ENCODE measurements around the gene KRTAP10-9.
"Not testable (repeated sequence)": the region's sequence is repeated elsewhere in the genome, so short reads cannot be mapped to it uniquely, and the experiment has no call there.

The KRTAP10-9 gene

DNA sequence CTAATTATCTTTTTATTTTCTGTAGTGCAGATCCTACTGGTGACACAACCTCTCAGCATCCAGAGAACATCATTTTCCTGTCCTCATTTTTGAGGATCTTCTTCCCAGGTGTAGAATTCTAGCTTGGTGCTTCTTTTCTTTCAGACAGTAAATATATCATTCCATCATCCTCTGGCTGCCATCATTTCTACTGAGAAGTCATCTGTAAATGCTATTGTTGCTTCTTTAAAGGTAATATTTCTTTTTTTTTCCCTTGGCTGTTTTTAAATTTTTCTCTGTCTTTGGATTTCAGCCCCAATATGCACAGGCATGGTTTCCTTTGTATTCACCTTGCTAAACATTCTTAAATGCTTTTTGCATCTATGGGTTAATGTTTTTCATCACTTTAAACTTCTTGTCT is 3.3 kb upstream of the KRTAP10-9 start:
- no peaks in the 10 kb centered on the region for H3K27me3 ChIP-seq (ENCODE audit: control insufficient read depth in 1 of 2, insufficient read depth in 1 of 2, low read length in 2 of 2)
- H3K4me2 ChIP-seq (ENCODE audit: low read length, poor library complexity, severe bottlenecking), result no peak overlapping the region
- H3K36me3 ChIP-seq (ENCODE audit: control insufficient read depth in 1 of 2, insufficient read depth in 2 of 2, low read depth in 1 of 2, low read length in 2 of 2), result no peaks in the 10 kb centered on the region
- H4K8ac ChIP-seq (ENCODE audit: low read length), result no peak overlapping the region
- H3K27ac ChIP-seq (ENCODE audit: low read length, poor library complexity, severe bottlenecking), result no peak overlapping the region
- no peaks in the 10 kb centered on the region for H3K79me1 ChIP-seq (replicated peaks; ENCODE audit: low read length, poor library complexity, severe bottlenecking)
- H3K23ac ChIP-seq (ENCODE audit: low read length in 2 of 2), result no peak overlapping the region
- H2AK5ac ChIP-seq (ENCODE audit: low read length, severe bottlenecking), result no peak overlapping the region
- peaks cover 56% of the 10 kb centered on the region for H3K9me3 ChIP-seq (ENCODE audit: control insufficient read depth, low read length)
- H3K4ac ChIP-seq (ENCODE audit: low read depth in 1 of 2, low read length in 2 of 2), result no peak overlapping the region
- no peak for DNase-seq
- H2AFZ ChIP-seq (ENCODE audit: low read depth, low read length), result no peak overlapping the region
- no peak overlapping the region for H3K18ac ChIP-seq (ENCODE audit: low read depth in 1 of 2, low read length in 2 of 2)
- H3K4me1 ChIP-seq (ENCODE audit: control insufficient read depth, insufficient read depth, low read depth, low read length), result no peaks in the 10 kb centered on the region
- no peak overlapping the region for H4K91ac ChIP-seq (ENCODE audit: low read length)
- H2BK12ac ChIP-seq (ENCODE audit: low read length in 2 of 2), result no peak overlapping the region
- no peak overlapping the region for H2BK15ac ChIP-seq (ENCODE audit: low read depth, poor library complexity, severe bottlenecking)
- H3K14ac ChIP-seq (ENCODE audit: low read length in 2 of 2), result no peak overlapping the region
- no peak overlapping the region for H3K4me3 ChIP-seq (ENCODE audit: insufficient read depth in 1 of 2, low read depth in 1 of 2, low read length in 2 of 2)
- no peak overlapping the region for H3K9ac ChIP-seq (ENCODE audit: low read length)
- no peak overlapping the region for H2BK5ac ChIP-seq (ENCODE audit: low read depth, low read length, poor library complexity, severe bottlenecking)
- H2BK120ac ChIP-seq (ENCODE audit: low read depth, low read length), result no peak overlapping the region

DNA sequence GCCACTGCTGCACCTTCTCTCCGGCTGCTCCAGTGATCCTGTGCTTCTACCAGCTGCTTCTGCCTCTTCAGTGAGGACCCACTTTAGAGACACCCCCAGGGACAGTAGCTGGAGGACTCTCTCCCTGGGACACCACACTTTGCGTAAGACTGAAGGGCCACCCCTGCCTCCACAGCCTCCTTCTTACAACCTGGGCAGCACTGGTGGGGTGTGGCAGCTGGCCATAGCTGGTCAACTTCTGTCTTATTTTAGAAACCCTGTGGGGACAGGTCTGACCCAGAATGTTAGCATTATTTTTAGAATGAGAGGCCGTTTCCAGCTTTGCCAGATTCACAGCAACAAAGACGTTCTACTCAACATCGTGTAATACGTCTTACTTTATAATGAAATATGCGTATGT is 1.1 kb upstream of the KRTAP10-9 start:
- H3K27ac ChIP-seq (ENCODE audit: low read length, poor library complexity, severe bottlenecking), result no peak overlapping the region
- H3K9me3 ChIP-seq (ENCODE audit: control insufficient read depth, low read length), result peaks cover 42% of the 10 kb centered on the region
- H3K27me3 ChIP-seq (ENCODE audit: control insufficient read depth in 1 of 2, insufficient read depth in 1 of 2, low read length in 2 of 2), result no peaks in the 10 kb centered on the region
- DNase-seq, result no peak
- no peak overlapping the region for H2AFZ ChIP-seq (ENCODE audit: low read depth, low read length)
- no peak overlapping the region for H2BK120ac ChIP-seq (ENCODE audit: low read depth, low read length)
- H2BK12ac ChIP-seq (ENCODE audit: low read length in 2 of 2), result no peak overlapping the region
- WGBS, result 79% methylated on average over 4 of the region's 7 CpGs
- H3K4me3 ChIP-seq (ENCODE audit: insufficient read depth in 1 of 2, low read depth in 1 of 2, low read length in 2 of 2), result no peak overlapping the region
- no peak overlapping the region for H3K4me2 ChIP-seq (ENCODE audit: low read length, poor library complexity, severe bottlenecking)
- no peak overlapping the region for H3K14ac ChIP-seq (ENCODE audit: low read length in 2 of 2)
- no peaks in the 10 kb centered on the region for H3K36me3 ChIP-seq (ENCODE audit: control insufficient read depth in 1 of 2, insufficient read depth in 2 of 2, low read depth in 1 of 2, low read length in 2 of 2)
- no peaks in the 10 kb centered on the region for H3K79me1 ChIP-seq (replicated peaks; ENCODE audit: low read length, poor library complexity, severe bottlenecking)
- no peaks in the 10 kb centered on the region for H3K4me1 ChIP-seq (ENCODE audit: control insufficient read depth, insufficient read depth, low read depth, low read length)
- H2BK5ac ChIP-seq (ENCODE audit: low read depth, low read length, poor library complexity, severe bottlenecking), result no peak overlapping the region
- H2BK15ac ChIP-seq (ENCODE audit: low read depth, poor library complexity, severe bottlenecking), result no peak overlapping the region
- no peak overlapping the region for H3K18ac ChIP-seq (ENCODE audit: low read depth in 1 of 2, low read length in 2 of 2)
- no peak overlapping the region for H3K4ac ChIP-seq (ENCODE audit: low read depth in 1 of 2, low read length in 2 of 2)
- no peak overlapping the region for H3K9ac ChIP-seq (ENCODE audit: low read length)
- no peak overlapping the region for H4K8ac ChIP-seq (ENCODE audit: low read length)
- no peak overlapping the region for H3K23ac ChIP-seq (ENCODE audit: low read length in 2 of 2)
- H2AK5ac ChIP-seq (ENCODE audit: low read length, severe bottlenecking), result no peak overlapping the region
- no peak overlapping the region for H4K91ac ChIP-seq (ENCODE audit: low read length)

DNA sequence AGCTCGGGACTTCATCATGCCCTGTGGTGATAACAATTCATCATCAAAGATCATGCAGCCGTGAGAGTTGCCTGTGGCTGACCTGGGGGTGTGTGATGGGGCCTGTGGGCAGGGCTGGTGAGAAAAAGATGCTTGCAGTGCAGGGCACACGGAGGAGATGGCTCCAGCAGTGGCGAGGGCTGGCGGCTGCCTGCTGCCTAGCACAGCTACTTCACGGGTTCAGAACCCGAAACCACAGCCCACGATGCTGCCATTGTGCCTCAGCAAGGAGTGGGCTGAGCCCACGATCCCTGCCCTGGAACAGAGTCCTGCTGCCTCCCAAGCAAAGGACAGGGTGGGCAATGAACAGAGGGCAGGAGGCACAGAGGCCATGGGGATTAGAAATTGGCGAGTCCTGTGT is 631 bp upstream of the KRTAP10-9 start:
- H4K91ac ChIP-seq (ENCODE audit: low read length), result no peak overlapping the region
- H3K4me1 ChIP-seq (ENCODE audit: control insufficient read depth, insufficient read depth, low read depth, low read length), result no peaks in the 10 kb centered on the region
- no peak overlapping the region for H3K14ac ChIP-seq (ENCODE audit: low read length in 2 of 2)
- H3K23ac ChIP-seq (ENCODE audit: low read length in 2 of 2), result no peak overlapping the region
- no peak overlapping the region for H2BK120ac ChIP-seq (ENCODE audit: low read depth, low read length)
- WGBS, result 74% methylated on average over 10 of the region's 10 CpGs
- H3K4me2 ChIP-seq (ENCODE audit: low read length, poor library complexity, severe bottlenecking), result no peak overlapping the region
- H2BK5ac ChIP-seq (ENCODE audit: low read depth, low read length, poor library complexity, severe bottlenecking), result no peak overlapping the region
- H3K36me3 ChIP-seq (ENCODE audit: control insufficient read depth in 1 of 2, insufficient read depth in 2 of 2, low read depth in 1 of 2, low read length in 2 of 2), result no peaks in the 10 kb centered on the region
- H3K9ac ChIP-seq (ENCODE audit: low read length), result no peak overlapping the region
- H3K4ac ChIP-seq (ENCODE audit: low read depth in 1 of 2, low read length in 2 of 2), result no peak overlapping the region
- no peak overlapping the region for H3K27ac ChIP-seq (ENCODE audit: low read length, poor library complexity, severe bottlenecking)
- no peaks in the 10 kb centered on the region for H3K27me3 ChIP-seq (ENCODE audit: control insufficient read depth in 1 of 2, insufficient read depth in 1 of 2, low read length in 2 of 2)
- H3K79me1 ChIP-seq (replicated peaks; ENCODE audit: low read length, poor library complexity, severe bottlenecking), result no peaks in the 10 kb centered on the region
- H4K8ac ChIP-seq (ENCODE audit: low read length), result no peak overlapping the region
- DNase-seq, result no peak
- no peak overlapping the region for H2BK12ac ChIP-seq (ENCODE audit: low read length in 2 of 2)
- no peak overlapping the region for H2AFZ ChIP-seq (ENCODE audit: low read depth, low read length)
- no peak overlapping the region for H3K18ac ChIP-seq (ENCODE audit: low read depth in 1 of 2, low read length in 2 of 2)
- H3K4me3 ChIP-seq (ENCODE audit: insufficient read depth in 1 of 2, low read depth in 1 of 2, low read length in 2 of 2), result no peak overlapping the region
- H3K9me3 ChIP-seq (ENCODE audit: control insufficient read depth, low read length), result peaks cover 47% of the 10 kb centered on the region
- H2BK15ac ChIP-seq (ENCODE audit: low read depth, poor library complexity, severe bottlenecking), result no peak overlapping the region
- no peak overlapping the region for H2AK5ac ChIP-seq (ENCODE audit: low read length, severe bottlenecking)

DNA sequence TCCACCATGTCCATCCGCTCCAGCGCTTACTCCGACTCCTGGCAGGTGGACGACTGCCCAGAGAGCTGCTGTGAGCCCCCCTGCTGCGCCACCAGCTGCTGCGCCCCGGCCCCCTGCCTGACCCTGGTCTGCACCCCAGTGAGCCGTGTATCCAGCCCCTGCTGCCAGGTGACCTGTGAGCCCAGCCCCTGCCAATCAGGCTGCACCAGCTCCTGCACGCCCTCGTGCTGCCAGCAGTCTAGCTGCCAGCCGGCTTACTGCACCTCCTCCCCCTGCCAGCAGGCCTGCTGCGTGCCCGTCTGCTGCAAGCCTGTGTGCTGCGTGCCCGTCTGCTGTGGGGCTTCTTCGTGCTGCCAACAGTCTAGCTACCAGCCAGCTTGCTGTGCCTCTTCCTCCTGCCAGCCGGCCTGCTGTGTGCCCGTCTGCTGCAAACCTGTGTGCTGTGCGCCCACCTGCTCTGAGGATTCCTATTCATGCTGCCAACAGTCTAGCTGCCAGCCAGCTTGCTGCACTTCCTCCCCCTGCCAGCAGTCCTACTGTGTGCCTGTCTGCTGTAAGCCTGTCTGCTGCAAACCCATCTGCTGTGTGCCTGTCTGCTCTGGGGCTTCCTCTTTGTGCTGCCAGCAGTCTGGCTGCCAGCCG is 409 bp downstream of the KRTAP10-9 start:
- not testable (repeated sequence) for H2AK5ac ChIP-seq (ENCODE audit: low read length, severe bottlenecking); H3K14ac ChIP-seq (ENCODE audit: low read length in 2 of 2)
- H3K9me3 ChIP-seq (ENCODE audit: control insufficient read depth, low read length), result peaks cover 55% of the 10 kb centered on the region

More for the DNA sequence above, 409 bp downstream of the KRTAP10-9 start:
- DNase-seq; H3K27ac ChIP-seq (ENCODE audit: low read length, poor library complexity, severe bottlenecking); H3K18ac ChIP-seq (ENCODE audit: low read depth in 1 of 2, low read length in 2 of 2); H3K4me1 ChIP-seq (ENCODE audit: control insufficient read depth, insufficient read depth, low read depth, low read length); H2BK5ac ChIP-seq (ENCODE audit: low read depth, low read length, poor library complexity, severe bottlenecking); H3K4me3 ChIP-seq (ENCODE audit: insufficient read depth in 1 of 2, low read depth in 1 of 2, low read length in 2 of 2); H4K91ac ChIP-seq (ENCODE audit: low read length); H3K27me3 ChIP-seq (ENCODE audit: control insufficient read depth in 1 of 2, insufficient read depth in 1 of 2, low read length in 2 of 2); H3K9ac ChIP-seq (ENCODE audit: low read length); H3K4ac ChIP-seq (ENCODE audit: low read depth in 1 of 2, low read length in 2 of 2); H3K23ac ChIP-seq (ENCODE audit: low read length in 2 of 2); H2BK15ac ChIP-seq (ENCODE audit: low read depth, poor library complexity, severe bottlenecking); H3K79me1 ChIP-seq (replicated peaks; ENCODE audit: low read length, poor library complexity, severe bottlenecking); H4K8ac ChIP-seq (ENCODE audit: low read length); H2BK120ac ChIP-seq (ENCODE audit: low read depth, low read length); H2AFZ ChIP-seq (ENCODE audit: low read depth, low read length); H2BK12ac ChIP-seq (ENCODE audit: low read length in 2 of 2); H3K4me2 ChIP-seq (ENCODE audit: low read length, poor library complexity, severe bottlenecking); H3K36me3 ChIP-seq (ENCODE audit: control insufficient read depth in 1 of 2, insufficient read depth in 2 of 2, low read depth in 1 of 2, low read length in 2 of 2): not testable (repeated sequence)
- 80% methylated on average over 20 of the region's 20 CpGs for WGBS

Measured in mesenchymal stem cell (in vitro differentiated cells and primary cell).